ENCODE data around the gene RNASE8.

DNA sequence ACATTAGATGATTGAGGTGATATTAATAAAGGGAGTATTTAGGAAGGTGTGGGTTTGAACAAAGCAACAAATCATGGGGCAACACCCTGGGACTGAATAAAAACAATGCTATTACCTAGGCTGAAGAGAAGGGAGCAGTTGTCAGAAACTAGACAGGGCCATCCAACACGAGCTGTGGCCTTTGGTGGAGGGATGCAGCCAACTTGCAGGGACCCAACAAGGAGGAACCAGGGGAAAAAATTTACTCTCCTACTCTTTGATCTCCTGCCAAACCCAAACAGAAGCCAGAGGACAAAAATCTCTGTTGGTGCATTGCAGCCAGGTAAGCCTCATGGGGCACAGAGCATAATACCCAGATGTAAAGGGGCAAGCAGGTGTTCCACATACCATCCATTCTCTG lies 46.5 kb upstream of the RNASE8 start:
- TF ChIP-seq, protein P1, sequence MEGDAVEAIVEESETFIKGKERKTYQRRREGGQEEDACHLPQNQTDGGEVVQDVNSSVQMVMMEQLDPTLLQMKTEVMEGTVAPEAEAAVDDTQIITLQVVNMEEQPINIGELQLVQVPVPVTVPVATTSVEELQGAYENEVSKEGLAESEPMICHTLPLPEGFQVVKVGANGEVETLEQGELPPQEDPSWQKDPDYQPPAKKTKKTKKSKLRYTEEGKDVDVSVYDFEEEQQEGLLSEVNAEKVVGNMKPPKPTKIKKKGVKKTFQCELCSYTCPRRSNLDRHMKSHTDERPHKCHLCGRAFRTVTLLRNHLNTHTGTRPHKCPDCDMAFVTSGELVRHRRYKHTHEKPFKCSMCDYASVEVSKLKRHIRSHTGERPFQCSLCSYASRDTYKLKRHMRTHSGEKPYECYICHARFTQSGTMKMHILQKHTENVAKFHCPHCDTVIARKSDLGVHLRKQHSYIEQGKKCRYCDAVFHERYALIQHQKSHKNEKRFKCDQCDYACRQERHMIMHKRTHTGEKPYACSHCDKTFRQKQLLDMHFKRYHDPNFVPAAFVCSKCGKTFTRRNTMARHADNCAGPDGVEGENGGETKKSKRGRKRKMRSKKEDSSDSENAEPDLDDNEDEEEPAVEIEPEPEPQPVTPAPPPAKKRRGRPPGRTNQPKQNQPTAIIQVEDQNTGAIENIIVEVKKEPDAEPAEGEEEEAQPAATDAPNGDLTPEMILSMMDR (IDR thresholded peaks at IDR 0.05), result no peak
- TF ChIP-seq POLR2A (IDR thresholded peaks at IDR 0.05), result no peak
- no peak for TF ChIP-seq EP300 (IDR thresholded peaks at IDR 0.05)
- no peak for TF ChIP-seq POLR2AphosphoS5 (IDR thresholded peaks at IDR 0.05)

Data from sigmoid colon (tissue), 4 donors.